Body of pancreas (tissue), 4 donors: ENCODE measurements around the gene GFRA1. TPM values are rescaled to one million over a fixed set of nuclear protein-coding genes. Genes with fewer than 3 reads are reported as not detected.

Source experiments
- ATAC-seq: fragments of 150-250 bp; one replicate; pipeline ENCODE4 v1.9.1; 2016
- DNase-seq, 4 donors: peaks; one replicate each; pipeline ENCODE4 v3.0.0-alpha.2; 2019
- H3K27ac ChIP-seq, 4 donors: fragments of 200-600 bp; sonication (generic); 1 replicate in 3 of 4; 2 replicates in 1 of 4; pipeline versions ENCODE4 v1.5.1 to v1.6.1; 2016 to 2019; ENCODE audit warnings: mild to moderate bottlenecking in 1 of 4, mixed read lengths in 1 of 4, moderate library complexity in 1 of 4
- H3K27me3 ChIP-seq, 2 donors: fragments of 200-600 bp; sonication (generic); one replicate each; pipeline ENCODE4 v1.6.0; 2016; ENCODE audit warnings: mild to moderate bottlenecking in 1 of 2
- H3K36me3 ChIP-seq, 2 donors: fragments of 200-600 bp; sonication (generic); replicated peaks in 1 of 2; 2 replicates each; pipeline ENCODE4 v1.5.1; 2016; ENCODE audit warnings: low read depth in 2 of 2; ENCODE audit not compliant: insufficient read depth in 1 of 2
- H3K4me1 ChIP-seq: fragments of 200-600 bp; sonication (generic); one replicate; pipeline ENCODE4 v1.6.0; 2016
- H3K4me3 ChIP-seq, 2 donors: fragments of 200-600 bp; sonication (generic); 1 replicate in 1 of 2; 2 replicates in 1 of 2; pipeline ENCODE4 v1.5.1; 2016 to 2019
- H3K9me3 ChIP-seq, 3 donors: fragments of 200-600 bp; sonication (generic); 1 replicate in 2 of 3; 2 replicates in 1 of 3; pipeline ENCODE4 v1.5.1; 2016
- POLR2A ChIP-seq, 3 donors: fragments of 450-650 bp; IDR thresholded peaks; one replicate each; pipeline ENCODE4 v1.6.1; 2016; ENCODE audit warnings: antibody characterized with exemption in 3 of 3, mild to moderate bottlenecking in 2 of 3
- WGBS, 2 donors: methylation state at CpG; one replicate each; pipeline ENCODE4 v1.1.5; 2017; 5-methylcytosine and 5-hydroxymethylcytosine counted together
- intact Hi-C: fragments of 100-400 bp; cut with DNase I; formaldehyde crosslinking; loops from one replicate; pipeline ENCODE4 v1.15.1; 2023
- total RNA-seq, 2 donors: library from RNA; depleted of rRNA; stranded (reverse); fragments of >200 nt; gene quantifications; one replicate each; pipeline ENCODE4 v1.1.0, GENCODE V29; 2016
- TF ChIP-seq, protein P1 (sequence below), 7 experiments: fragments of 450-650 bp in 4 of 7; fragments of 200-600 bp in 3 of 7; sonication (generic) in 3 of 7; IDR thresholded peaks; one replicate each; pipeline ENCODE4 v1.5.1; 2016 to 2019; ENCODE audit warnings: antibody characterized with exemption in 7 of 7

The GFRA1 gene
- total RNA-seq, 2 donors from 2014 or later, result 4.2 to 6.9 TPM

GRCh38 chr10:116101616-116102315 is 171.2 kb downstream of the GFRA1 start:
- no peaks in the 10 kb centered on the region for H3K4me1 ChIP-seq
- intact Hi-C loops, result no loop called here
- no peak for ATAC-seq
- no peak for DNase-seq
- no peaks in the 10 kb centered on the region for H3K27me3 ChIP-seq
- no peaks in the 10 kb centered on the region for H3K36me3 ChIP-seq
- WGBS, 2 donors, result 66 to 68% methylated on average over 5 of the region's 5 CpGs
- H3K4me3 ChIP-seq, result no peak overlapping the region
- H3K27ac ChIP-seq, result no peak overlapping the region
- no peaks in the 10 kb centered on the region for H3K9me3 ChIP-seq
- TF ChIP-seq, protein P1, sequence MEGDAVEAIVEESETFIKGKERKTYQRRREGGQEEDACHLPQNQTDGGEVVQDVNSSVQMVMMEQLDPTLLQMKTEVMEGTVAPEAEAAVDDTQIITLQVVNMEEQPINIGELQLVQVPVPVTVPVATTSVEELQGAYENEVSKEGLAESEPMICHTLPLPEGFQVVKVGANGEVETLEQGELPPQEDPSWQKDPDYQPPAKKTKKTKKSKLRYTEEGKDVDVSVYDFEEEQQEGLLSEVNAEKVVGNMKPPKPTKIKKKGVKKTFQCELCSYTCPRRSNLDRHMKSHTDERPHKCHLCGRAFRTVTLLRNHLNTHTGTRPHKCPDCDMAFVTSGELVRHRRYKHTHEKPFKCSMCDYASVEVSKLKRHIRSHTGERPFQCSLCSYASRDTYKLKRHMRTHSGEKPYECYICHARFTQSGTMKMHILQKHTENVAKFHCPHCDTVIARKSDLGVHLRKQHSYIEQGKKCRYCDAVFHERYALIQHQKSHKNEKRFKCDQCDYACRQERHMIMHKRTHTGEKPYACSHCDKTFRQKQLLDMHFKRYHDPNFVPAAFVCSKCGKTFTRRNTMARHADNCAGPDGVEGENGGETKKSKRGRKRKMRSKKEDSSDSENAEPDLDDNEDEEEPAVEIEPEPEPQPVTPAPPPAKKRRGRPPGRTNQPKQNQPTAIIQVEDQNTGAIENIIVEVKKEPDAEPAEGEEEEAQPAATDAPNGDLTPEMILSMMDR (IDR thresholded peaks at IDR 0.05), result no peak
- no peak for TF ChIP-seq POLR2A (IDR thresholded peaks at IDR 0.05)

GRCh38 chr10:116100984-116101383 is 172.0 kb downstream of the GFRA1 start:
- Histone ChIP-seq H3K4me3 (no peak overlapping the region), H3K27me3 (no peaks in the 10 kb centered on the region), H3K9me3 (no peaks in the 10 kb centered on the region), H3K36me3 (no peaks in the 10 kb centered on the region), H3K4me1 (no peaks in the 10 kb centered on the region), H3K27ac (no peak overlapping the region)
- no peak for DNase-seq
- ATAC-seq, result no peak
- intact Hi-C loops, result no loop called here
- WGBS, 2 donors, result 70 to 91% methylated on average over 3 of the region's 3 CpGs
- TF ChIP-seq, protein P1 (IDR thresholded peaks at IDR 0.05), result no peak
- no peak for TF ChIP-seq POLR2A (IDR thresholded peaks at IDR 0.05)

- ATAC-seq (no peak), DNase-seq (no peak)
- no peak for TF ChIP-seq POLR2A (IDR thresholded peaks at IDR 0.05)
- TF ChIP-seq, protein P1 (IDR thresholded peaks at IDR 0.05), result no peak
- H3K36me3 ChIP-seq, result no peaks in the 10 kb centered on the region
- intact Hi-C loops, result no loop called here
- H3K9me3 ChIP-seq, result no peaks in the 10 kb centered on the region
- 54 to 62% methylated on average over 5 of the region's 5 CpGs for whole genome bisulfite sequencing, 2 donors
- no peak overlapping the region for H3K27ac ChIP-seq
- H3K4me1 ChIP-seq, result no peaks in the 10 kb centered on the region
- H3K4me3 ChIP-seq, result no peak overlapping the region
- H3K27me3 ChIP-seq, result no peaks in the 10 kb centered on the region
Measured at GRCh38 chr10:116099023-116099420, 174.0 kb downstream of the GFRA1 start.

- Histone ChIP-seq H3K27me3 (no peaks in the 10 kb centered on the region), H3K36me3 (no peaks in the 10 kb centered on the region), H3K4me3 (no peak overlapping the region), H3K4me1 (no peaks in the 10 kb centered on the region), H3K9me3 (no peaks in the 10 kb centered on the region), H3K27ac (no peak overlapping the region)
- WGBS, 2 donors, result 69 to 71% methylated on average over 8 of the region's 8 CpGs
- intact Hi-C loops, result no loop called here
- no peak for DNase-seq
- no peak for TF ChIP-seq POLR2A (IDR thresholded peaks at IDR 0.05)
- TF ChIP-seq, protein P1 (IDR thresholded peaks at IDR 0.05), result no peak
- ATAC-seq, result no peak
Measured at GRCh38 chr10:116098411-116099022, 174.5 kb downstream of the GFRA1 start.
